Measurements from ENCODE around the gene STEAP2. TPM values are rescaled to one million over a fixed set of nuclear protein-coding genes. Genes with fewer than 3 reads are reported as not detected.
"Not testable (repeated sequence)": the region's sequence is repeated elsewhere in the genome, so short reads cannot be mapped to it uniquely, and the experiment has no call there.

Gene STEAP2
- total and polyA plus RNA-seq, 2 experiments from 2014 or later, result 2.0 to 3.4 TPM

DNA sequence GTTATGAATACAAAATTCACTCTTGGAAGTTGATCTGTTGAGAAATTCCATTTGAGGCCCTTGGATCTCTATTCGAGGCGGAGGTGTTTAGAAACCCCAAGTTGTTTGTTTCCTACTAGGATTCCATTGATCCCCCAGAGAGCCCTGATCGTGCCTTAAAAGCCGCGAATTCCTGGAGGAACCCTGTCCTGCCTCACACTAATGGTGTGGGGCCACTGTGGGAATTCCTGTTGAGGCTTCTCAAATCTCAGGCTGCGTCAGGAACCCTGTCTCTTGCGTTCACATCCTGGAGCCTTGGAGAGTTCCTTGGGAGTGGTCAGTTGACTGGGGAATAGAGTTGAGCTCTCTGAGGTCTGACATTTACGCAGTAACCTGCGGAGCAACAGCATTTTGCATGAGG, 34.6 kb downstream of the STEAP2 start:
- Histone ChIP-seq H3K27ac (no peak overlapping the region), H3K4me1 (ENCODE audit: low read depth) (no peaks in the 10 kb centered on the region), H3K36me3 (no peaks in the 10 kb centered on the region), H3K9me3 (ENCODE audit: low read depth) (no peaks in the 10 kb centered on the region), H3K27me3 (no peaks in the 10 kb centered on the region), H3K4me3 (peak overlapping the region; percentile 45)
- DNase-seq (ENCODE audit: low read depth in 1 of 2, low spot score in 1 of 2), result peak; percentile 20 to 85
- TF ChIP-seq, protein P1, sequence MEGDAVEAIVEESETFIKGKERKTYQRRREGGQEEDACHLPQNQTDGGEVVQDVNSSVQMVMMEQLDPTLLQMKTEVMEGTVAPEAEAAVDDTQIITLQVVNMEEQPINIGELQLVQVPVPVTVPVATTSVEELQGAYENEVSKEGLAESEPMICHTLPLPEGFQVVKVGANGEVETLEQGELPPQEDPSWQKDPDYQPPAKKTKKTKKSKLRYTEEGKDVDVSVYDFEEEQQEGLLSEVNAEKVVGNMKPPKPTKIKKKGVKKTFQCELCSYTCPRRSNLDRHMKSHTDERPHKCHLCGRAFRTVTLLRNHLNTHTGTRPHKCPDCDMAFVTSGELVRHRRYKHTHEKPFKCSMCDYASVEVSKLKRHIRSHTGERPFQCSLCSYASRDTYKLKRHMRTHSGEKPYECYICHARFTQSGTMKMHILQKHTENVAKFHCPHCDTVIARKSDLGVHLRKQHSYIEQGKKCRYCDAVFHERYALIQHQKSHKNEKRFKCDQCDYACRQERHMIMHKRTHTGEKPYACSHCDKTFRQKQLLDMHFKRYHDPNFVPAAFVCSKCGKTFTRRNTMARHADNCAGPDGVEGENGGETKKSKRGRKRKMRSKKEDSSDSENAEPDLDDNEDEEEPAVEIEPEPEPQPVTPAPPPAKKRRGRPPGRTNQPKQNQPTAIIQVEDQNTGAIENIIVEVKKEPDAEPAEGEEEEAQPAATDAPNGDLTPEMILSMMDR (IDR thresholded peaks at IDR 0.05; ENCODE audit: low read depth, low read length), result no peak

DNA sequence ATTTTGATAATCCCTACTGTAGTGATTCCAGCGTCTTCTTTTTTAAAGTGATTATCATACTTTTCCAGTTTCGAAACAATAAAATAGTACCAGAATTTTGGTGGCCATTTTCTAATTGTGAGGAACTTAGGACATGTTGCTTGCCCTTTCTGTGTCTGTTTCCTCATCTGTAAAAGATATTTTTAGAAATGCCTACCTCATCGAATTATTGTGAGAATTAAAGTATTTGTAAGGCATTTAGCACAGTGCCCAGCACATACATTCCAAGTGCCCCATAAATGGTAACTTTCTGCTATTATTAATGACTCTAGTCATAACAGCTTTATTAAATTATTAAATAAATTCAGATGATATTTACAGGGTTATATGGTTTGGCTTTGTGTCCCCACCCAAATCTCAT, 37.2 kb downstream of the STEAP2 start:
- no peak overlapping the region for H3K27ac ChIP-seq
- TF ChIP-seq, protein P1 (IDR thresholded peaks at IDR 0.05; ENCODE audit: low read depth, low read length), result no peak
- no peaks in the 10 kb centered on the region for H3K4me1 ChIP-seq (ENCODE audit: low read depth)
- H3K36me3 ChIP-seq, result no peaks in the 10 kb centered on the region
- no peaks in the 10 kb centered on the region for H3K27me3 ChIP-seq
- DNase-seq (ENCODE audit: low read depth in 1 of 2, low spot score in 1 of 2), result no peak
- H3K4me3 ChIP-seq, result no peak overlapping the region
- H3K9me3 ChIP-seq (ENCODE audit: low read depth), result no peaks in the 10 kb centered on the region

DNA sequence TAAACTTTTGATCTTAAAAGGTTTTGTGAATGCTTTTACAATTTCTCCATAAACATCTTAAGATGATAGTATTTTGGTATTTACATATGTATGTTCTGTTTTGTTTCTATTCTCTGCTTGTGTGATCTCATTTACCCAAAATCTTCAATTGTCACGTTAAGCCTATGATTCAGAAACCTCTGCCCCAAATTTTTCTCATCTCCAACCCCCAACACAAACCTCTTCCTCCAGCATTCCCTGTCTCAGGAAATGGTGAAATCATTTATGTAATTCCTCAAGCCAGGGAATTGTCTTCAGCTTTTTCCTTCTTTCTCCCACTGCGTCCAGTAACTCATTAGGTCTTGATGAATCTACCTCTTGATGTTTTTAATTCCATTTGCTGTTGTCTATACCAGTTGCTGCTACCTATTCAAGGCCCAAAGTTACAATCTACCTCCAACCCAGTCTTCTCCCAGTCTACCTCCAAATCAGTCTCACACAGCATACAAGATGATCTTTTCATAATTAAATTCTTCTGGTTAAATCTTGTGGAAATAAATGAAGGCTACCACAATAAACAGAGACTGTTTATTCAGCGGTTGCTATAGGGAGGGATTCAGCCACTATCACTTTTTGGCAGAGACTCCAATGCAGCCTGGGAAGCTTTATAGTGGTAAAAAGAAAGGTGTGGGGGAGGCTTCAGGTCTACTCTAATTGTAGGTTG, 39.2 kb downstream of the STEAP2 start:
- Histone ChIP-seq H3K36me3 (no peaks in the 10 kb centered on the region), H3K27me3 (no peaks in the 10 kb centered on the region), H3K9me3 (ENCODE audit: low read depth) (no peaks in the 10 kb centered on the region), H3K27ac (no peak overlapping the region), H3K4me3 (no peak overlapping the region), H3K4me1 (ENCODE audit: low read depth) (no peaks in the 10 kb centered on the region)
- TF ChIP-seq, protein P1 (IDR thresholded peaks at IDR 0.05; ENCODE audit: low read depth, low read length), result no peak
- peak in 1 of 2 donors; percentile 90 for DNase-seq (ENCODE audit: low read depth in 1 of 2, low spot score in 1 of 2)

DNA sequence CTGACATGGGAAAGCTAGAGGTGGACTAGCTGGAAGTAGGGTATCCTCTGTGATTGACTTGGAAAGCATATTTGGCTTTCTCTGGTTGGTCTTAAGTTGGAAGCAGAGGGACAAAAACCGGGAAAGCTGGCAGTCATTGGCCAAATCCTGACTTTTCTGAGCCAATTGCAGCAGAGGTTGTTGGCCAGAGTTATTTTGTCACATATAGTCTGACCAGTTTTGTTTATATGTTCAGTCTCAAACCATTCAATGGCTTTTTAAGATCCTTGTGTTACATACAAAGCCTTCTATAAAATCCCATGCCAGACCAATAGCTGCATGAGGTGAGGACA, 39.7 kb downstream of the STEAP2 start:
- DNase-seq (ENCODE audit: low read depth in 1 of 2, low spot score in 1 of 2), result no peak
- no peaks in the 10 kb centered on the region for H3K9me3 ChIP-seq (ENCODE audit: low read depth)
- TF ChIP-seq, protein P1 (IDR thresholded peaks at IDR 0.05; ENCODE audit: low read depth, low read length), result no peak
- no peaks in the 10 kb centered on the region for H3K27me3 ChIP-seq
- no peaks in the 10 kb centered on the region for H3K4me1 ChIP-seq (ENCODE audit: low read depth)
- no peaks in the 10 kb centered on the region for H3K36me3 ChIP-seq
- no peak overlapping the region for H3K27ac ChIP-seq
- H3K4me3 ChIP-seq, result no peak overlapping the region

DNA sequence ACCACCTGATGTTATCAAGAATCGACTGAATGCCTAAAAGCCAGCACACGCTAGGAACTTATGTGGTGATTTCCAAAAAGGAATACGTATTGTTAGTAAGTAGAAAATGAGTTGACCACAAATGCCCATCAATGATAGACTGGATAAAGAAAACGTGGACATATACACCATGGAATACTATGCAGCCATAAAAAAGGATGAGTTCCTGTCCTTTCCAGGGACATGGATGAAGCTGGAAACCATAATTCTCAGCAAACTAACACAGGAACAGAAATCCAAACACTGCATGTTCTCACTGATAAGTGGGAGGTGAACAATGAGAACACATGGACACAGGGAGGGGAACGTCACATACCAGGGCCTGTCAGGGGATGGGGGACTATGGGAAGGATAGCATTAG, 44.5 kb downstream of the STEAP2 start:
- H3K4me1 ChIP-seq (ENCODE audit: low read depth); H3K4me3 ChIP-seq; H3K27me3 ChIP-seq; H3K36me3 ChIP-seq; H3K9me3 ChIP-seq (ENCODE audit: low read depth); H3K27ac ChIP-seq; DNase-seq (ENCODE audit: low read depth in 1 of 2, low spot score in 1 of 2): not testable (repeated sequence)

DNA sequence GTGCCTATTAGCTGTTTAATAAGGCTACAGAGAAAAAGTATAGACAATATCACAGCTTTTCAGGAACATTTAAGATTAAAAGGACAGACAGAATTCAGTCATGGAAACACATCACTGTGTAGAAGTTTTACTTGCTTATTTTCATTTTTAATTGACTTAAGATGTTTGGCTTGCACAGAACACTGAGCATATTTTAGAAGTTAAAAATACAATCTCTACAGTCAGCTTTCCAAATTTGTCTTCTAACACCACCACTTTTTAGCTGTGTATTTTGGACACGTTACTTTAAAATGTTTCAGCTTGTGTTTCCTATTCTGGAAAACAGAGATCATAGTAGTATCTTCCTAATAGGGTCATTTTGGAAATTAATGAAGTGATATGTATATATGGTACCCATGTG, 45.2 kb downstream of the STEAP2 start:
- Histone ChIP-seq H3K36me3 (no peaks in the 10 kb centered on the region), H3K4me1 (ENCODE audit: low read depth) (no peaks in the 10 kb centered on the region), H3K4me3 (no peak overlapping the region), H3K9me3 (ENCODE audit: low read depth) (no peaks in the 10 kb centered on the region), H3K27ac (no peak overlapping the region), H3K27me3 (no peaks in the 10 kb centered on the region)
- no peak for DNase-seq (ENCODE audit: low read depth in 1 of 2, low spot score in 1 of 2)
- TF ChIP-seq, protein P1 (IDR thresholded peaks at IDR 0.05; ENCODE audit: low read depth, low read length), result no peak
